Testis (tissue), 2 donors: Measurements from ENCODE around the gene PRDM10.

Experiments used
- CTCF ChIP-seq, 3 experiments: fragments of 450-650 bp in 2 of 3; fragments of 200-600 bp in 1 of 3; sonication (generic) in 1 of 3; IDR thresholded peaks; one replicate each; pipeline ENCODE4 v1.5.1; 2016 to 2019; ENCODE audit warnings: antibody characterized with exemption in 3 of 3, mild to moderate bottlenecking in 2 of 3, moderate library complexity in 1 of 3
- POLR2A ChIP-seq: fragments of 450-650 bp; IDR thresholded peaks from one replicate; pipeline ENCODE4 v1.6.1; 2017; ENCODE audit warnings: antibody characterized with exemption, mild to moderate bottlenecking, moderate library complexity

- TF ChIP-seq CTCF (IDR thresholded peaks at IDR 0.05) (no peak), POLR2A (no peak)
Measured at GRCh38 chr11:129885381-129885780, 117.3 kb downstream of the PRDM10 start.
